Measurements from ENCODE around the gene NIPSNAP2.
"Not testable (repeated sequence)": the region's sequence is repeated elsewhere in the genome, so short reads cannot be mapped to it uniquely, and the experiment has no call there.

Gene NIPSNAP2

DNA sequence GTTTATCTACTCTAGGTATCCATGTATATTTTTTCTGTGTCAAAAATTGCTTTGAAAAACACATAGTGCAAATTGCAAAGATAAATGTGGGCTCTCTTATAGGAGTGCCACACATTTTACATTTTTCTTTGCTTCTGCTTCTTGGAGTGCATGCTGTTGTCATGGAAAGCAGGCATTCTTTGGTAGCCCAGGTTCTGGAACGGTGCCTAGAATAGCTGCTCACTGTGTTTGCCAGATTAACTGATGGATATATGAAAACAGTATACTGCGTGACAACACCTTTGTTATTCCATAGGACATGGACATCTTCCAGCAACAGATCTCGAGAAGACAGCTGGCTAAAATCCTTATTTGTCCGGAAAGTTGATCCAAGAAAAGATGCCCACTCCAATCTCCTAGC, 13.4 kb downstream of the NIPSNAP2 start:
- DNase-seq = no peak

DNA sequence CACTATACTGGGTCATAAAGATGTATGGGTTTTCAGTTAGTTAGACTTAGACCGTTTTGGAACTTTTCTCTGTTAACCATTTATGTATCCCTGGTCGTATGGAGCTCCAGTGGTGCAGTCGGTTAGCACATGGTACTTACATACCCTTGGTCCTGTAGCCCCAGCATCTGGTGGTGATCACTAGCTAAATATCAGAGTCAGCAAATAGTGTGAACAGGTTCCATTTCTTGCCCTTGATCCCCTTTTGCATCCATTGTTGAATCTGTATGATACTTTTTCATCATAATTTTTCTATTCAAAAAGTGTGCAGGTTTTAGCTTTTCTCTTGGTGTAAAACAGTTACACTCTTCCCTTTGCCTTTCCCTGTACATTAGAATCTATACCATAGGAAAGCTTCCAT, 15.9 kb downstream of the NIPSNAP2 start:
- DNase-seq = no peak

DNA sequence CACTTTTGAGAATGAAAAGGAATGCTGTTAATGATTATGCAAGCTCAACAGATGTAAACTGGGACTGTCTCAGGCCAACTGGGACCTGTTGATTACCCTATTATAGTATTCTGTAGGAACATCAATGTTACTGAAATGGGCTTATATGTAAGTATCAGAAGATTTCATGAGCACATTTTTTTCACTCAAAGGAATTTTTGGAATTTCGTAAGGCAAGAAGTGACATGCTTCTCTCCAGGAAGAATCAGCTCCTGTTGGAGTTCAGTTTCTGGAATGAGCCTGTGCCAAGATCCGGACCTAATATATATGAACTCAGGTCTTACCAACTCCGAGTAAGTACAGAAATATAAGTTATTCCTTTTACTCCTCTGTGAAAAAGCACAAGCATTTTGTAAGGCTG, 19.2 kb downstream of the NIPSNAP2 start:
- DNase-seq = no peak

DNA sequence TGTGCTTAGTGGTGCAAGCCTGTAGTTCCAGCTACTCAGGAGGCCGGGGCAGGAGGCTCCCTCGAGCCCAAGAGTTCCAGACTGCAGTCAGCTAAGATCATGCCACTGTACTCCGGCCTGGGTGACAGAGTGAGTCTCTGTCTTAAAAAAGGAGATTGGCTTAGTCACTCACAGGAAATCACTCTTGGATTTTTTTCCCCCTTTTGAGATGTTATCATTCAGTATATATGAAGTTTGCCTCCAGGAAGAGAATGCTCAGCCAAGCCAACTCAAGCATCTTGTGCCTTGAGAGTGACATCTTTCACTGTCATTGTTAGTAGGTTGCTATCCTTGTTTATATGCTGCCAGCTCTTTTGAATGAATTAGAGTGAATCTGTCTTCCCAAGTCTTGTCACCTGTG, 28.0 kb downstream of the NIPSNAP2 start:
- no peak for DNase-seq

DNA sequence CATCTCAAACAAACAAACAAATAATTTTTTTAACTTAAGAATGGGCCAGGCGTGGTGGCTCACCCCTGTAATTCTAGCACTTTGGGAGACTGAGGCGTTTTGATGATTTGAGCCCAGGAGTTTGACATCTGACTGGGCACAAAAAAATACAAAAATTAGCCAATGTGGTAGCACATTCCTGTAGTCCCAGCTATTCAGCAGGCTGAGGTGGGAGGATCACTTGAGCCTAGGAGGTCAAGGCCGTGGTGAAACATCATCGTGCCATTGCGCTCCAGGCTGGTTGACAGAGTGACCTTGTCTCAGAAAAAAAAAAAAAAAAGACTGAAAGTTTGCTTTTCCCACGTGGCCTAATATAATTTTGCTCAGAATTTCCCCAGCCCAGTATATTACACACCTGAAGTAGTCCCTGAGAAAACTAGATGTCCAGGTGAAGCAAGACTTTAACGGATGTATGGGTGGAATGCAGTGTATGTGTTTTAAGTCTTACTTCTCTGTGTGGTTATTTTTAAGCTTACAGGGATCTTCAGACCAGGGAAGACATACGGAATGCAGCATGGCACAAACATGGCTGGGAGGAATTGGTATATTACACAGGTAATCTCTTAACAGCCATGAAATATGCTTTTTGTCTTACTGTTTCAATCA, 32.6 kb downstream of the NIPSNAP2 start:
- no peak for DNase-seq

DNA sequence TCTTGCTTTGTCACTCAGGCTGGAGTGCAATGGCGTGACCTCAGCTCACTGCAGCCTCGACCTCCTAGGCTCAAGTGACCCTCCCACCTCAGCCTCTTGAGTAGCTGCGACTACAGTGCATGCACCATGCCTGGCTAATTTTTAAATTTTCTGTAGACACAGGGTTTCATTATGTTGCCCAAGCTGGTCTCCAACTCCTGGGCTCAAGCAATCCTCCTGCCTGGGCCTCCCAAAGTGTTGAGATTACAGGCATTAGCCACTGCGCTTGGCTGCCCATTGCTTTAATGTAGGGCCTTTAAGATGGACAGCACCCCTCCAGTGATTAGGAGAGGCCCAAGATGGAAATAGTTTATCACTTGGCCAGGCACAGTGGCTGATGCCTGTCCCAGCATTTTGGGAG, 39.4 kb downstream of the NIPSNAP2 start:
- DNase-seq = no peak

DNA sequence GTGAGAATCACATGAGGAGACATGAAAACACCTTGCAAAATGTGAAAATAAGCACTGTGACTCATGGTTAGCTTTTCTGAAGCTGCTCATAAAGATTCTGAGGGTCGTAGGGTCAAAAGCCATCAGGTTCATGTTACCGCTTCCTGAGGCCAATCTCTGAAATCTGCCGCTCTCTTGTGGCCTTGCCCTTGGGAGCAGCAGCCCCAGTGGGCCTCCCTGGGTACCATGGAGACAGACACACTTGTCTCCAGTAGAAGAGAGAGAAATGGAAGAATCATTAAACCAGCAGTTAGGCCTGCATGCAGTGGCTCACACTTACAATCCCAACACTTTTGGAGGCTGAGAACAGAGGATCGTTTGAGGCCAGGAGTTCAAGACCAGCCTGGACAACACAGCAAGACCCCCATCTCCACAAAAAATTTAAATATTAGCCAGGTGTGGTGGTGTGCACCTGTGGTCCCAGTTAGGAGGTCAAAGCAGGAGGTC, 42.8 kb downstream of the NIPSNAP2 start:
- DNase-seq = no peak

DNA sequence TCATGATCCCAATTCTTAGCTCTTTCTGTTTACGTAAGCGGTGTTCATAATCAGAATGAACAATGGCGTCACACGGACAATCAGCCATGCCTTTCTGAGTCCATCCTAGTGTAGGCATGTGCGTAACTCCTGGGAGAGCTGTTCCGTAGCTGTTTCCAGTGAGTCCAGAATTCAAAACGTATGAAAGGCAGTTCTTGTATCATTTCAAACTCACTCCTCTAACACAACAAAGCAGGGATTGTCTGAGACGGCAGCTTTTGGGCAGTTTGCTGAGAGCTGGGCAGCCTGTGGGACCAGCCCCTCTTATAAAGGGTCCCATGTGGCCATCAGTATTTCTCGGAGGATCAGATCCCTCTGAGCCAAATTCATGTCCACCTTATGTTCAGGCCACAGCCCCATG, 43.5 kb downstream of the NIPSNAP2 start:
- no peak for DNase-seq

DNA sequence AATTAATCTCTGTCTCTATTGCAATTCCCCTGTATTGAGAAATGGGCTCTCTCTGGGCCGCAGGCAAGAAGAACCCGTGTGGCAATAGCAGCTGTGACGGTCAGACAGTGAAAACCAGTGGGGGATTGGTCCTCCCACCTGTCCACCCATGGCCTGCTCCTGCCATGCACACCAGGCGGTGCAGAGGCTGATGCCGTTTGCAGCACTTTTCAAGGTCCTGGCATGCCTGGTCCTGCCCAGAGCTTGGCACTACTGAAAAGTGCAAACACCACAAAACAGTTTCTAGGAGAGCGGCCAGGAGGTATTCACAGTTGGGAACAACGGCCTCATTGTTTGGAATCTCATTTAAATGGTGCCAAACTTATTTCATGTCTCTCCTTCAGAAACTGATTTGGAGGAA, 45.3 kb downstream of the NIPSNAP2 start:
- DNase-seq = no peak

DNA sequence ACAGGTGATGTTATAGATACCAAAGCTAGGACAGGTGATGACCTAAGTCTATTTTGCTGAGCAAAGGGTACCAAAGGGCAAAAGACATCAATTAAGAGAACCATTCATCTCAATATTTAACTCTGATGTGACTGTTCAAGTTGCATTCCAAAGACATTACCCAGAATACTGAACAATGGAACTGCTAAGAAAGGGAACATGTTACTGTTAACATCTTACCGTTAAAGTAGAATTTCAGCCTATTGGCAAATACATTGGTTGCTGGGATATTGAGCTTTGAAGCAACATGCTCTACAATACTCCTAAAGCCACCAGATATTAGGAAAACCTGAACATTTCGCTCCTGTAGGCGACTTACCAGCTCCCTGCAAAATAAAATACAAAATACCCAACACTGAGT, 52.6 kb downstream of the NIPSNAP2 start:
- not testable (repeated sequence) for DNase-seq

DNA sequence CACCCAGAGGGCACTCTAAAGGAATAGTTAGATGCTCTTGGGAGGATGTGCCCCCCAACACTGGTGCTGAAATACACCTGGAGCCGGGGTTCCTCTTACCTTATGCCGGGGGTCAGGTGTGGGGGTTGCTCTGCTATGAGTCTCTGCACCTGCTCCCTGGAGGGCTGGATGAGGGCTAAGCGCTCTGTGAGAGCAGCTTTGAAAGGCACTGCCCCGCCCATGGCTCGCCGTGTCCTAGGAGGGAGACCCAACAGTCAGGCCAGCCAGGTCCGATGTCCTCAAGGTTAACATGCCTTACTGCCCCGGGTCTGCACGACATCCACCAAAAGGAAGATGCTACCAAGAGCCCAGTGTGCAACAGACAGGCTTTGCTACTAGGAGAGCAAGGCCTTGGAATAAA, 55.1 kb downstream of the NIPSNAP2 start:
- no peak for DNase-seq

DNA sequence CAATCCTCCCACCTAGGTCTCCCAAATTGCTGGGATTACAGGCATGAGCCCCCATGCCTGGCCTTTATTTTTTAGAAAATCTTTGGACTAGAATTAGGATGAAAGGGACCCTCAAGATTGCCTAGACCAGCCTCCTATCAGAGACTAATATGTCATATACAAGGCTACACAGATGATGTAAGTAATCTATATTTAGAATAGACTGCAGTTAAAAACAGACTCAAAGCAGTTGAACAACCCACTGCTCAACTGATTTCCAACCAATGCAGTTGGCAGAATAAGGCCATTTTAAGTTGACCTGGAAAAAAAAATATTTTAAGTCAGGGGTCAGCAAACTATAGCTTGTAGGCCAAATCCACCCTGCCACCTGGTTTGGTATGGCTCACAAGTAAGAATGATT, 59.1 kb downstream of the NIPSNAP2 start:
- DNase-seq = no peak

DNA sequence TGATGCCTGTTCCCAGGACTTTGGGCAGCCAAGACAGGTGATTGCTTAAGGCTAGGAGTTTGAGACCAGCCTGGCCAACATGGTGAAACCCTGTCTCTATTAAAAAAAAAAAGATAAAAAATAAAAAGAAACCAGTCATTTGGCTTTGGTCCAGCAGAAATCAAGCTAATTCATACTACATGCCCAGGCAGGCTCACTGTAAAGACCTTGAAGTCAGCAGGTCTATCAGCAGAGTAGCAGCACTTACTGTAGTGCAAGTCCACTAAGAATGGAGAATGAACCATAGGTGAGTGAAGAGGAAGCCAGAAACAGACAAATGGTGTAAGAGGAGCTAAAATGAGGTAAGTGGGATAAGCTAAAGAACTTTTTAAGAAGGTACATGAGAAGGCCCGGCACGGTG, 62.2 kb downstream of the NIPSNAP2 start:
- no peak for DNase-seq

DNA sequence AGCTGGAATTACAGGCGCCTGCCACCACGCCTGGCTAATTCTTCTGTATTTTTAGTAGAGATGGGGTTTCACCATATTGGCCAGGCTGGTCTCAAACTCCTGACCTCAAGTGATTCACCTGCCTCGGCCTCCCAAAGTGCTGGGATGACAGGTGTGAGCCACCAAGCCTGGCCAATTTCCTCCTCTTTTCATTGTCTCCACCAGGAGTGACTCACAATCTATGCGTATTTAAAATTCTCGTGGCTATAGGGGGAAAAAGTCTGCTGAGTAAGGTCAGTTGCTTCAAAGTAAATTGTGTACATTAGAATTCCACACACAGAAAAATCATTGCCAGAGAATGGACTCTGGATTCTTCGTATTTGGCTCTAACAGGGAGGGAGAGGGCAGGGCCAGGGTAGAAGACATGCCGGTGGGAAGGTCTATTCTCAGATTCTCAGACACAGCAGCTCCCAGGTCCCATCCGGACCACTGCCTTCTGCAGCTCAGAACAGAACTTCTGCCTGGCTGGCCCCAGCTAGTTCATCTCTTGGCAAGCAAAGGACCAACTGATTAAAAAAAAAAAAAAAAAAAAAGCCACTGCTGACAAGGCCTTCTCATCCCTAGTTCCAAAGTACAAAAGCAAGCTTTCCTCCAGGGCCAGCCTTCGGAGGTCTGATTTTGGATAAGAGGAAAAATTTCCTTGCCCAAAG, 64.7 kb downstream of the NIPSNAP2 start:
- no peak for DNase-seq

DNA sequence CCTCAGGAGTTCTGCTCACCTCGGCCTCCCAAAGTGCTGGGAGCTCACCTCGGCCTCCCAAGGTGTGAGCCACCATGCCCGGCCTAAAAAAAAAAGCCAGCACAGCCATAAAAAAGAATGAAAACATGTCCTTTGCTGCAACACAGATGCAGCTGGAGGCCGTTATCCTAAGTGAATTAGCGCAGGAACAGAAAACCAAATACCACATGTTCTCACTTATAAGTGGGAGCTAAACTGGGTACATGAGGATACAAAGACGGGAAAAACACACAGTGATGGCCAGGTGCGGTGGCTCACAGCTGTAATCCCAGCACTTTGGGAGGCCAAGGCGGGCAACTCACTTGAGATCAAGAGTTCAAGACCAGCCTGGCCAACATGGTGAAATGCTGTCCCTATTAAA, 66.0 kb downstream of the NIPSNAP2 start:
- DNase-seq = no peak

DNA sequence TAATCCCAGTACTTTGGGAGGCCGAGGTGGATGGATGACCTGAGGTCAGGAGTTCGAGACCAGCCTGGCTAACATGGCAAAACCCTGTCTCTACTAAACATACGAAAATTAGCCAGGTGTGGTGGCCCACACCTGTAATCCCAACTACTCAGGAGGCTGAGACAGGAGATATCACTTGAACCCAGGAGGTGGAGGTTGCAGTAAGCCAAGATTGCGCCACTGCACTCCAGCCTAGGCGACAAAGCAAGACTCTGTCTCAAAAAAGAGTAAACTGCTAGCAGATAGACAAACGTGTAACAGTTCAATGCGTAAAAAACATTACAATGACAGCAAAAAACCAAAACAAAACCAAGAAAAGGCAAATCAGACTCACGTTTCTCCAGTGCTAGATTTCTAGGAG, 67.2 kb downstream of the NIPSNAP2 start:
- not testable (repeated sequence) for DNase-seq

DNA sequence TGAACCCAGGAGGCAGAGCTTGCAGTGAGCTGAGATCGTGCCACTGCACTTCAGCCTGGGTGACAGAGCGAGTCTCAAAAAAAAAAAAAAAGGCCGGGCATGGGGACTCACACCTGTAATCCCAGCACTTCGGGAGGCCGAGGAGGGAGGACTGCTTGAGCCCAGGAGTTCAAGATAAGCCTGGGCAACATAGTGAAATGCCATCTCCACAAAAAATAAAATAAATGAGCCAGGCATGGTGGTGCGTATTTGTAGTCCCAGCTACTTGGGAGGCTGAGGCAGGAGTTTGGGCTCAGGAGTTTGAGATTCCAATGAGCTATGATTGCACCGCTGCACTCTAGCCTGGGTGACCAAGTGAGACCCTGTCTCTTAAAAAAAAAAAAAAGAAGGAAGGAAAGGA, 68.2 kb downstream of the NIPSNAP2 start:
- not testable (repeated sequence) for DNase-seq

DNA sequence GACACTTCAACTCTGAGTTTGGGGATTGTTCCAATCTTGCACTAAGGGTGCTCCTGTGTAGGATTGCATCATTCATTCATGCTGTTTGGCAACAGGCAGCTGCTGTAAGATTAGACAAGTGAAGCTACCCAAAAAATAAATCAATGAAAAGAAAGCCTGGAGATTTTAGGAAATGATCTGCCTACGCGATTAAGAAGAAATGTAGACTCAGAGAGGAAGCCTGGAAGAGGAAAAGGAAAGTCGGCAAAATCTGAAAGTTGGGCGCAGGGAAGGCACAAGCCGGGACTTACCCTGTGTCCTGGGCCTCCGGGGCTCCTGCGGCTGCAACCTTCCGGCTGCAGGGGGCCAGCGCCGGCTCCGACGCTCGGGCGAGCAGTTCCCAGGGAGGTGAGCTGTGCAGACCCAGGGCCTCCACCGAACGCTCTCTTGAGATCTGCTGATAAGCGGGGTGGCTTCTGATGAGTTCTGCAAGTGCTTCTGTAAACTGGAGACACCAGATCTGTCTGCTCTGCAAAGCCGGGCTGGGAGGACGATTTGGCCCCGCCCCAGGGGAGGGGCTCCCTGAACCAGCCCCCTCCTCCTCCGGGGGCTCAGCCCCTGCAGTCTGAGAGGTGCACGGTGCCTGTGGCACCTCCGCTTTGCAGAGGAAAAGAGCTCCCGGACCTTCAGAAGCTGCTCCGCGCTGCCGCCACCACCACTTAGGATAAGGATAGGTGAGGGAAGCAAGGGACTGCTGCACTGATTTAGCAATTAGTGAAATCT, 69.5 kb downstream of the NIPSNAP2 start:
- peak; percentile 84 for DNase-seq

DNA sequence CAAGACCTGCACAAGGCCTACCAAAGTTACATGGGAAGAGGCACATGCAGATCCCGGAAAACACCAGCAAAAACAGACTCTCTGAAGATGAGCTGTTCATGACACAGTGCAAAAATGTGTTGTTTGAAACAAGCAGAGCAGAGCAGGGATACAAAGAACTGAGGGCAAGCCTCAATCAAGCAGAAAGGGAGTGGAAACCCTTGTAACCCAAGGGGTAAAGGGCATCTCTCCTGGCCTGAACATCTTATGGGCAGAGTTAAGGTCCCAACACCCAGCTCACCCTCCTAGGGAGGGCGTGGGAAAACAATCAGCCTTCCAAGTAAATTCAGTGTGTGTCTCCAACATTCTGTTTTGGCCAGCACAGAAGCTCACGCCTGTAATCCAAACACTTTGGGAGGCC, 76.3 kb downstream of the NIPSNAP2 start:
- no peak for DNase-seq

DNA sequence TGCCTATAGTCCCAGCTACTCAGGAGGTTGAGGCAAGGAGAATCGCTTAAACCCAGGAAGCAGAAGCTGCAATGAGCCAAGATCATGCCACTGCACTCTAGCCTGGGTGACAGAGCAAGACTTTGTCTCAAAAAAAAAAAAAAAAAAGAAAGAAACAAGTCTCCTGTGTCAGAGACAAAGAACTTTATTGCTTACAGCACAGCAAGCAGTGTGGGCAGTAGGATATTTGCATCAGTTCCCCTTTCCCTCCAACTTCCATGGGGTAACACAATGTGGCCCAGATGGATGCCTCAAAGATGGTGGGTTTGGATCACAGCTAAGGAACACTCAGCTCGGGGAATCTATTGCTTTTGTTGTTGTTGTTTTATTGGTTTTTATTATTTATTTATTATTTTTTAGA, 81.4 kb downstream of the NIPSNAP2 start:
- DNase-seq = not testable (repeated sequence)

DNA sequence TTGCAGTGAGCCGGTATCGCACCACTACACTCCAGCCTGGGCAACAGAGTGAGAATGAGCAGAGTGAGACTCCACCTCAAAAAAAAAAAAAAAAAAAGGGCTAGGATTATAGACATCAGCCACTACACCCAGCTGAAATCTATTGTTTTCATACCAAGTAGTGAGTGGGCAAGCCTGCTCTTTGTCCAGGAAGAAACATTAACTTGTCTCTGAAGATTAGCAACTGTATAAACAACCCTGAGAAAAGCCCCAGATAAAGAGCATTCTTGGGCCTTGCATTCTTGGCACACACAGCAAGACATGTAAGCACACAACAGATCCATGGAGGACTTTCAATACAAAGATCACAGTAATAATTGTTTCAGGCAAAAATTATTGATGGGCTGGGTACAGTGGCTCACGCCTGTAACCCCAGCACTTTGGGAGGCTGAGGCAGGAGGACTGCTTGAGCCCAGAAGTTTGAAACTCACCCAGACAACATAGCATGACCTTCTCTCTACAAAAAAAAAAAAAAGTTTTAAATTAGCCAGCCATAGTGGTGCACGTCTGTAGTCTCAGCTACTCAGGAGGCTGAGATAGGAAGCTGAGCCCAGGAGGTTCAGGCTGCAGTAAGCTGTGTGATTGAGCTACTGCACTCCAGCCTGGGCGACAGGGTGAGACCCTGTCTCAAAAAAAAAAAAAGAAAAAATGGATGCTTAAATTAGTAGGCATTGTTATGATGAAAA, 82.5 kb downstream of the NIPSNAP2 start:
- DNase-seq = no peak

DNA sequence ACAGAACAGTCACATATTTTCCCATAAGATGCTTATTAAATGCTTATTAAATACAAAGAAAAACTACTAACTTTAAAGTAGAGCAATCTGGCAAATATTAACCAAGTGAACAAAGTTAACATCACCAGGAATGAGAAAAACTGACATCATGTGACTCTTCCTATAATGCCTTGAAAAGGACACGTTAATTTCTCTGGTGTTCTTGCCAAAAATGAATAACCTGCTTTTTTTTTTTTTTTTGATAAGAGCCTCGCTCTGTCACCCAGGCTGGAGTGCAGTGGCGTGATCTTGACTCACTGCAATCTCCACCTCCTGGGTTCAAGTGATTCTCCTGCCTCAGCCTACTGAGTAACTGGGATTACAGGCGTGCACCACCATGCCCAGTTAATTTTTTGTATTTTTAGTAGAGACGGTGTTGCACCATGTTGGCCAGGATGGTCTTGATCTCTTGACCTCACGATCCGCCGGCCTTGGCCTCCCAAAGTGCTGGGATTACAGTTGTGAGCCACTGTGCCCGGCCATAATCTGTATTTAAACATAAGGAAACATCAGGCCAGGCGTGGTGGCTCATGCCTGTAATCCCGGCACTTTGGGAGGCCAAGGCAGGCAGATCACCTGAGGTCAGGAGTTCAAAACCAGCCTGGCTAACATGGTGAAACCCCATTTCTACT, 83.2 kb downstream of the NIPSNAP2 start:
- not testable (repeated sequence) for DNase-seq

DNA sequence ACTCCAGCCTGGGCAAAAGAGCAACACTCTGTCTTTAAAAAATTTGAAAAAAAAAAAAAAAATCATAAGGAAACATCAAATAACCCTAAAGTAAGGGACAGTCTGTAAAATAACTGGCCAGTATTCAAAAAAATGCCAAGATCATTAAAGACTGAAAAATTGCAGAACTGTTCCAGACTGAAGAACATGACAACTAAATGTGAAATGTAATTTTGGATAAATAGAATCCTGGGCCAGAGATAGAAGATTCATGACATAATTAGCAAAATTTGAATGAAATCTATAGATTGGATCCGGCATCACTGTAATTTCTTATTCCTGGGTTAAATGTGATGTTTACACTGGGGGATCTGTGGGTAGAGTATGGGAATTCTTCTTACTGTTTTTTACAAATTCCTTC, 83.9 kb downstream of the NIPSNAP2 start:
- DNase-seq = no peak

Measured in NCI-H2227 treated with DMSO at 0.1 percent for 48 hours (cell line).